ENCODE measurements around the gene C9. TPM values are rescaled to one million over a fixed set of nuclear protein-coding genes. Genes with fewer than 3 reads are reported as not detected.
A peak's percentile ranks its signal among the peaks of the same experiment; 100 is the strongest.

Gene C9
- polyA plus RNA-seq, 2 of the 4 experiments (the other 2 are of a cell fraction), result 0.03 TPM; not detected in 1

DNA sequence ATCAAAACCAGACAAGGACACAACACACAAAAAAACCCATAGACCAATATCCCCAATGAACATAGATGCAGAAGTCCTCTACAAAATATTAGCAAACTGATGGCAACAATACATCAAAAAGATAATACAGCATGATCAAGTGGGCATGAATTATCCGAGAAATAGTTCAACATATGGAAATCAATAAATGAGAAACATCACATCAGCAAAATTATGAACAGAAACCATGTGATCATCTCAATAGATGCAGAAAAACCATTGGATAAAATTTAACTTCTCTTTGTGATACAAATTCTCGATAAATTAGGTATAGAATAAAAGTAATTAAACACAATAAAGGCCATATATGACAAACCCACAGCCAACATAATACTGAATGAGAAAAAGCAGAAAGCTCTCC is 69.6 kb downstream of the C9 start:
- WGBS (ENCODE audit: missing lambda C conversion rate), result 44% methylated on average over 2 of the region's 2 CpGs

GRCh38 chr5:39284552-39284951 is 79.7 kb downstream of the C9 start:
- ChIA-PET POLR2A (no interaction called here), CTCF (interaction anchor here (1.1 to 6.8 kb wide), 8 partner anchors 9 to 266 kb away, joined by 3 to 107 read pairs (median 8); partner anchors contain the start of gene FYB1)

More for the DNA sequence above, 69.6 kb downstream of the C9 start:
- POLR2A ChIA-PET, result no interaction called here
- Histone ChIP-seq H3K9me3 (peaks cover 13% of the 10 kb centered on the region; the same call in 1 of the 3 replicates), H3K4me3 (no peak overlapping the region), H3K4me2 (no peak overlapping the region), H3K27ac (no peak overlapping the region), H3K4me1 (no peaks in the 10 kb centered on the region)
- CTCF ChIA-PET, result interaction anchor here (0.7 to 1.6 kb wide), 2 partner anchors 11 to 77 kb away, joined by 3 to 6 read pairs; no protein-coding TSS in a partner anchor
- ATAC-seq (no peak), FAIRE-seq (peak; percentile 32), DNase-seq (ENCODE audit: low read depth in 1 of 2, low spot score in 1 of 2) (no peak)
- TF ChIP-seq CHD4 (IDR thresholded peaks at IDR 0.05; ENCODE audit: borderline replicate concordance), result no peak
- TF ChIP-seq, protein P1, sequence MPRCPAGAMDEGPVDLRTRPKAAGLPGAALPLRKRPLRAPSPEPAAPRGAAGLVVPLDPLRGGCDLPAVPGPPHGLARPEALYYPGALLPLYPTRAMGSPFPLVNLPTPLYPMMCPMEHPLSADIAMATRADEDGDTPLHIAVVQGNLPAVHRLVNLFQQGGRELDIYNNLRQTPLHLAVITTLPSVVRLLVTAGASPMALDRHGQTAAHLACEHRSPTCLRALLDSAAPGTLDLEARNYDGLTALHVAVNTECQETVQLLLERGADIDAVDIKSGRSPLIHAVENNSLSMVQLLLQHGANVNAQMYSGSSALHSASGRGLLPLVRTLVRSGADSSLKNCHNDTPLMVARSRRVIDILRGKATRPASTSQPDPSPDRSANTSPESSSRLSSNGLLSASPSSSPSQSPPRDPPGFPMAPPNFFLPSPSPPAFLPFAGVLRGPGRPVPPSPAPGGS (IDR thresholded peaks at IDR 0.05), result no peak
- no peak for TF ChIP-seq RAD21 (conservative IDR thresholded peaks at IDR 0.05 in 1 of 2, IDR thresholded peaks at IDR 0.05 in 1 of 2)
- no peak for TF ChIP-seq HDAC2 (IDR thresholded peaks at IDR 0.05)
- peak; percentile 62 for TF ChIP-seq MAFK (IDR thresholded peaks at IDR 0.05; ENCODE audit: partially characterized antibody)
- no peak for TF ChIP-seq EP300 (IDR thresholded peaks at IDR 0.05)
- no peak for TF ChIP-seq SREBF2 (IDR thresholded peaks at IDR 0.05)

GRCh38 chr5:39283231-39283818 is 81.0 kb downstream of the C9 start:
- WGBS (ENCODE audit: missing lambda C conversion rate), result 3% methylated on average over 3 of the region's 3 CpGs
- peak overlapping the region; percentile 65 to 79 for H3K27ac ChIP-seq
- ChIA-PET CTCF (interaction anchor here (0.6 to 6.8 kb wide), 65 partner anchors 9 to 842 kb away, joined by 3 to 107 read pairs (median 5); partner anchors contain the start of gene FYB1), POLR2A (no interaction called here)
- FAIRE-seq (peak; percentile 79), ATAC-seq (peak; percentile 98 to 100), DNase-seq (ENCODE audit: low read depth in 1 of 2, low spot score in 1 of 2) (peak; percentile 65 to 83)
- peaks cover 12% of the 10 kb centered on the region; the same call in 1 of the 3 replicates for H3K4me1 ChIP-seq
- peaks cover 6% of the 10 kb centered on the region; the same call in 1 of the 3 replicates for H3K9me3 ChIP-seq
- H3K4me3 ChIP-seq, result no peak overlapping the region
- H3K4me2 ChIP-seq, result peak overlapping the region; percentile 18; the same call in 1 of the 3 replicates
- TF ChIP-seq, protein P2, sequence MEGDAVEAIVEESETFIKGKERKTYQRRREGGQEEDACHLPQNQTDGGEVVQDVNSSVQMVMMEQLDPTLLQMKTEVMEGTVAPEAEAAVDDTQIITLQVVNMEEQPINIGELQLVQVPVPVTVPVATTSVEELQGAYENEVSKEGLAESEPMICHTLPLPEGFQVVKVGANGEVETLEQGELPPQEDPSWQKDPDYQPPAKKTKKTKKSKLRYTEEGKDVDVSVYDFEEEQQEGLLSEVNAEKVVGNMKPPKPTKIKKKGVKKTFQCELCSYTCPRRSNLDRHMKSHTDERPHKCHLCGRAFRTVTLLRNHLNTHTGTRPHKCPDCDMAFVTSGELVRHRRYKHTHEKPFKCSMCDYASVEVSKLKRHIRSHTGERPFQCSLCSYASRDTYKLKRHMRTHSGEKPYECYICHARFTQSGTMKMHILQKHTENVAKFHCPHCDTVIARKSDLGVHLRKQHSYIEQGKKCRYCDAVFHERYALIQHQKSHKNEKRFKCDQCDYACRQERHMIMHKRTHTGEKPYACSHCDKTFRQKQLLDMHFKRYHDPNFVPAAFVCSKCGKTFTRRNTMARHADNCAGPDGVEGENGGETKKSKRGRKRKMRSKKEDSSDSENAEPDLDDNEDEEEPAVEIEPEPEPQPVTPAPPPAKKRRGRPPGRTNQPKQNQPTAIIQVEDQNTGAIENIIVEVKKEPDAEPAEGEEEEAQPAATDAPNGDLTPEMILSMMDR (IDR thresholded peaks at IDR 0.05), result peak; percentile 84
- TF ChIP-seq RAD21 (conservative IDR thresholded peaks at IDR 0.05 in 1 of 2, IDR thresholded peaks at IDR 0.05 in 1 of 2) (peak; percentile 95 to 96), HEYL (CRISPR knock-in tag; IDR thresholded peaks at IDR 0.05) (no peak), EHMT2 (IDR thresholded peaks at IDR 0.05; ENCODE audit: low read depth) (no peak), MAFK (IDR thresholded peaks at IDR 0.05; ENCODE audit: partially characterized antibody) (no peak), REST (IDR thresholded peaks at IDR 0.05) (no peak), PHF8 (IDR thresholded peaks at IDR 0.05; ENCODE audit: borderline replicate concordance, low read depth) (no peak), FOSB (CRISPR knock-in tag; IDR thresholded peaks at IDR 0.05) (no peak), RFX5 (IDR thresholded peaks at IDR 0.05) (peak; percentile 30; the same call in 1 of the 2 replicates), GATA3 (IDR thresholded peaks at IDR 0.05; ENCODE audit: borderline replicate concordance) (no peak)

More at GRCh38 chr5:39284552-39284951, 79.7 kb downstream of the C9 start:
- no peak for ATAC-seq
- 21% methylated on average over 5 of the region's 5 CpGs for WGBS (ENCODE audit: missing lambda C conversion rate)
- H3K9me3 ChIP-seq, result peaks cover 6% of the 10 kb centered on the region; the same call in 1 of the 3 replicates
- H3K4me3 ChIP-seq, result no peak overlapping the region
- peaks cover 12% of the 10 kb centered on the region; the same call in 1 of the 3 replicates for H3K4me1 ChIP-seq
- no peak for FAIRE-seq
- H3K4me2 ChIP-seq, result peak overlapping the region; percentile 0; the same call in 1 of the 3 replicates
- H3K27ac ChIP-seq, result no peak overlapping the region
- TF ChIP-seq CBX8 (IDR thresholded peaks at IDR 0.05), result no peak
- TF ChIP-seq CBX2 (IDR thresholded peaks at IDR 0.05; ENCODE audit: borderline replicate concordance, low read depth), result no peak
- no peak for TF ChIP-seq RARB (CRISPR knock-in tag; IDR thresholded peaks at IDR 0.05)
- TF ChIP-seq HMGXB4 (CRISPR knock-in tag; IDR thresholded peaks at IDR 0.05; ENCODE audit: borderline replicate concordance), result no peak
- TF ChIP-seq, protein P1 (IDR thresholded peaks at IDR 0.05), result no peak
- no peak for DNase-seq (ENCODE audit: low read depth in 1 of 2, low spot score in 1 of 2)

All from A549 (cell line).